Osteocyte (in vitro differentiated cells): ENCODE results near the gene EHMT2. TPM values are rescaled to one million over a fixed set of nuclear protein-coding genes. Genes with fewer than 3 reads are reported as not detected.

Experiments
- DNase-seq: peaks from one replicate; pipeline ENCODE4 v3.0.0; 2021; ENCODE audit warnings: mixed read lengths; ENCODE audit not compliant: unreplicated experiment; ENCODE audit errors: extremely low spot score
- H3K27ac Mint-ChIP-seq: one replicate; pipeline ENCODE4 v1.8.0; 2021; ENCODE audit warnings: mild to moderate bottlenecking, mixed read lengths; ENCODE audit not compliant: unreplicated experiment
- H3K27me3 Mint-ChIP-seq: one replicate; pipeline ENCODE4 v1.8.0; 2021; ENCODE audit warnings: mixed read lengths; ENCODE audit not compliant: unreplicated experiment
- H3K36me3 Mint-ChIP-seq: one replicate; pipeline ENCODE4 v1.8.0; 2021; ENCODE audit warnings: mixed read lengths; ENCODE audit not compliant: unreplicated experiment
- H3K4me1 Mint-ChIP-seq: one replicate; pipeline ENCODE4 v1.8.0; 2021; ENCODE audit warnings: mixed read lengths; ENCODE audit not compliant: unreplicated experiment
- H3K4me3 Mint-ChIP-seq: one replicate; pipeline ENCODE4 v1.8.0; 2021; ENCODE audit warnings: mild to moderate bottlenecking, moderate library complexity, mixed read lengths; ENCODE audit not compliant: unreplicated experiment
- H3K9me3 Mint-ChIP-seq: one replicate; pipeline ENCODE4 v1.8.0; 2021; ENCODE audit warnings: mixed read lengths; ENCODE audit not compliant: unreplicated experiment
- CTCF ChIP-seq: fragments of 200-600 bp; sonication (generic); IDR thresholded peaks from 2 replicates; pipeline ENCODE4 v1.5.0; 2021; ENCODE audit warnings: antibody characterized with exemption, mild to moderate bottlenecking, moderate library complexity
- total RNA-seq: library from RNA; stranded (reverse); gene quantifications from 2 replicates; pipeline ENCODE4 v1.2.1, GENCODE V29; 2021

EHMT2 gene
- total RNA-seq, 1 donor from 2014 or later: 62.4 TPM

- no peak for TF ChIP-seq CTCF
- Mint-ChIP-seq H3K27ac (peak overlapping the region; percentile 90), H3K36me3 (no peaks in the 10 kb centered on the region), H3K4me1 (peaks cover 28% of the 10 kb centered on the region), H3K27me3 (peaks cover 5% of the 10 kb centered on the region), H3K9me3 (no peaks in the 10 kb centered on the region), H3K4me3 (no peak overlapping the region)
- DNase-seq: no peak
Measured at GRCh38 chr6:31945154-31945506, 47.6 kb upstream of the EHMT2 start.

- peaks cover 30% of the 10 kb centered on the region for H3K4me1 Mint-ChIP-seq
- H3K27ac Mint-ChIP-seq: no peak overlapping the region
- no peaks in the 10 kb centered on the region for H3K9me3 Mint-ChIP-seq
- H3K4me3 Mint-ChIP-seq: no peak overlapping the region
- no peak for DNase-seq
- H3K36me3 Mint-ChIP-seq: no peaks in the 10 kb centered on the region
- peaks cover 5% of the 10 kb centered on the region for H3K27me3 Mint-ChIP-seq
- no peak for TF ChIP-seq CTCF
Measured at GRCh38 chr6:31943742-31944141, 46.2 kb upstream of the EHMT2 start.

GRCh38 chr6:31940256-31940664, 42.8 kb upstream of the EHMT2 start:
- DNase-seq: no peak
- H3K27ac Mint-ChIP-seq: peak overlapping the region; percentile 52

GRCh38 chr6:31935823-31936222, 38.3 kb upstream of the EHMT2 start:
- H3K4me3 Mint-ChIP-seq: no peak overlapping the region

More at GRCh38 chr6:31940256-31940664, 42.8 kb upstream of the EHMT2 start:
- H3K4me1 Mint-ChIP-seq: peaks cover 19% of the 10 kb centered on the region
- H3K9me3 Mint-ChIP-seq: no peaks in the 10 kb centered on the region
- H3K27me3 Mint-ChIP-seq: peaks cover 5% of the 10 kb centered on the region
- H3K4me3 Mint-ChIP-seq: no peak overlapping the region
- H3K36me3 Mint-ChIP-seq: no peaks in the 10 kb centered on the region
- TF ChIP-seq CTCF: no peak

GRCh38 chr6:31935021-31935420, 37.5 kb upstream of the EHMT2 start:
- peaks cover 1% of the 10 kb centered on the region for H3K4me1 Mint-ChIP-seq
- H3K4me3 Mint-ChIP-seq: no peak overlapping the region
- no peaks in the 10 kb centered on the region for H3K36me3 Mint-ChIP-seq
- H3K27ac Mint-ChIP-seq: no peak overlapping the region
- no peaks in the 10 kb centered on the region for H3K9me3 Mint-ChIP-seq
- no peak for TF ChIP-seq CTCF
- H3K27me3 Mint-ChIP-seq: peaks cover 13% of the 10 kb centered on the region
- no peak for DNase-seq

More at GRCh38 chr6:31935823-31936222, 38.3 kb upstream of the EHMT2 start:
- no peak overlapping the region for H3K27ac Mint-ChIP-seq
- no peak for TF ChIP-seq CTCF
- H3K36me3 Mint-ChIP-seq: no peaks in the 10 kb centered on the region
- peaks cover 13% of the 10 kb centered on the region for H3K27me3 Mint-ChIP-seq
- peaks cover 9% of the 10 kb centered on the region for H3K4me1 Mint-ChIP-seq
- H3K9me3 Mint-ChIP-seq: no peaks in the 10 kb centered on the region
- DNase-seq: no peak
